ENCODE measurements around the gene PEX3.

Gene PEX3

GRCh38 chr6:143516690-143517446 is 66.3 kb downstream of the PEX3 start:
- Histone ChIP-seq H3K4me1 (ENCODE audit: control insufficient read depth, insufficient read depth, low read length) (no peaks in the 10 kb centered on the region), H3K36me3 (ENCODE audit: control insufficient read depth, insufficient read depth, low read length) (no peaks in the 10 kb centered on the region), H3K9me3 (ENCODE audit: control insufficient read depth, low read length) (no peaks in the 10 kb centered on the region), H3K27ac (ENCODE audit: insufficient read depth, low read depth, low read length, poor library complexity, severe bottlenecking) (no peak overlapping the region), H3K27me3 (ENCODE audit: control insufficient read depth, insufficient read depth, low read length, poor library complexity, severe bottlenecking) (no peaks in the 10 kb centered on the region), H3K4me3 (ENCODE audit: insufficient read depth, low read depth, low read length) (no peak overlapping the region)
- 52 to 91% methylated on average over 1 to 2 of the region's 2 CpGs for WGBS, 2 experiments

GRCh38 chr6:143517447-143517773 is 66.8 kb downstream of the PEX3 start:
- Histone ChIP-seq H3K36me3 (ENCODE audit: control insufficient read depth, insufficient read depth, low read length) (no peaks in the 10 kb centered on the region), H3K27me3 (ENCODE audit: control insufficient read depth, insufficient read depth, low read length, poor library complexity, severe bottlenecking) (no peaks in the 10 kb centered on the region), H3K9me3 (ENCODE audit: control insufficient read depth, low read length) (no peaks in the 10 kb centered on the region), H3K4me1 (ENCODE audit: control insufficient read depth, insufficient read depth, low read length) (no peaks in the 10 kb centered on the region), H3K27ac (ENCODE audit: insufficient read depth, low read depth, low read length, poor library complexity, severe bottlenecking) (no peak overlapping the region), H3K4me3 (ENCODE audit: insufficient read depth, low read depth, low read length) (no peak overlapping the region)
- WGBS, 2 experiments: 60 to 63% methylated on average over 3 of the region's 3 CpGs

GRCh38 chr6:143522039-143522600 is 71.5 kb downstream of the PEX3 start:
- Histone ChIP-seq H3K36me3 (ENCODE audit: control insufficient read depth, insufficient read depth, low read length) (no peaks in the 10 kb centered on the region), H3K27me3 (ENCODE audit: control insufficient read depth, insufficient read depth, low read length, poor library complexity, severe bottlenecking) (no peaks in the 10 kb centered on the region), H3K27ac (ENCODE audit: insufficient read depth, low read depth, low read length, poor library complexity, severe bottlenecking) (no peak overlapping the region), H3K4me3 (ENCODE audit: insufficient read depth, low read depth, low read length) (no peak overlapping the region), H3K9me3 (ENCODE audit: control insufficient read depth, low read length) (no peaks in the 10 kb centered on the region), H3K4me1 (ENCODE audit: control insufficient read depth, insufficient read depth, low read length) (no peaks in the 10 kb centered on the region)
- 95% methylated on average over 8 of the region's 8 CpGs for WGBS, 2 experiments

- Histone ChIP-seq H3K4me1 (ENCODE audit: control insufficient read depth, insufficient read depth, low read length) (no peaks in the 10 kb centered on the region), H3K36me3 (ENCODE audit: control insufficient read depth, insufficient read depth, low read length) (no peaks in the 10 kb centered on the region), H3K27ac (ENCODE audit: insufficient read depth, low read depth, low read length, poor library complexity, severe bottlenecking) (no peak overlapping the region), H3K9me3 (ENCODE audit: control insufficient read depth, low read length) (no peaks in the 10 kb centered on the region), H3K4me3 (ENCODE audit: insufficient read depth, low read depth, low read length) (no peak overlapping the region), H3K27me3 (ENCODE audit: control insufficient read depth, insufficient read depth, low read length, poor library complexity, severe bottlenecking) (no peaks in the 10 kb centered on the region)
- 83 to 88% methylated on average over 1 of the region's 1 CpG for WGBS, 2 experiments
Measured at GRCh38 chr6:143525356-143525755, 74.8 kb downstream of the PEX3 start.

- Histone ChIP-seq H3K4me1 (ENCODE audit: control insufficient read depth, insufficient read depth, low read length) (peaks cover 7% of the 10 kb centered on the region), H3K27me3 (ENCODE audit: control insufficient read depth, insufficient read depth, low read length, poor library complexity, severe bottlenecking) (no peaks in the 10 kb centered on the region), H3K9me3 (ENCODE audit: control insufficient read depth, low read length) (no peaks in the 10 kb centered on the region), H3K27ac (ENCODE audit: insufficient read depth, low read depth, low read length, poor library complexity, severe bottlenecking) (no peak overlapping the region), H3K36me3 (ENCODE audit: control insufficient read depth, insufficient read depth, low read length) (no peaks in the 10 kb centered on the region), H3K4me3 (ENCODE audit: insufficient read depth, low read depth, low read length) (no peak overlapping the region)
- 89 to 100% methylated on average over 1 of the region's 1 CpG for WGBS, 2 experiments
Measured at GRCh38 chr6:143527677-143528076, 77.1 kb downstream of the PEX3 start.

- 87 to 96% methylated on average over 6 of the region's 7 CpGs for WGBS, 2 experiments
- Histone ChIP-seq H3K9me3 (ENCODE audit: control insufficient read depth, low read length) (no peaks in the 10 kb centered on the region), H3K36me3 (ENCODE audit: control insufficient read depth, insufficient read depth, low read length) (no peaks in the 10 kb centered on the region), H3K27me3 (ENCODE audit: control insufficient read depth, insufficient read depth, low read length, poor library complexity, severe bottlenecking) (no peaks in the 10 kb centered on the region), H3K4me3 (ENCODE audit: insufficient read depth, low read depth, low read length) (no peak overlapping the region), H3K4me1 (ENCODE audit: control insufficient read depth, insufficient read depth, low read length) (peaks cover 7% of the 10 kb centered on the region), H3K27ac (ENCODE audit: insufficient read depth, low read depth, low read length, poor library complexity, severe bottlenecking) (no peak overlapping the region)
Measured at GRCh38 chr6:143528164-143528811, 77.7 kb downstream of the PEX3 start.

GRCh38 chr6:143529095-143529494 is 78.5 kb downstream of the PEX3 start:
- Histone ChIP-seq H3K9me3 (ENCODE audit: control insufficient read depth, low read length) (no peaks in the 10 kb centered on the region), H3K4me3 (ENCODE audit: insufficient read depth, low read depth, low read length) (no peak overlapping the region), H3K36me3 (ENCODE audit: control insufficient read depth, insufficient read depth, low read length) (no peaks in the 10 kb centered on the region), H3K27me3 (ENCODE audit: control insufficient read depth, insufficient read depth, low read length, poor library complexity, severe bottlenecking) (no peaks in the 10 kb centered on the region), H3K4me1 (ENCODE audit: control insufficient read depth, insufficient read depth, low read length) (peaks cover 7% of the 10 kb centered on the region), H3K27ac (ENCODE audit: insufficient read depth, low read depth, low read length, poor library complexity, severe bottlenecking) (no peak overlapping the region)
- 51% methylated on average over 2 of the region's 2 CpGs; no CpG with 5 or more reads in 1 of the 2 experiments for WGBS, 2 experiments

- H3K27ac ChIP-seq (ENCODE audit: insufficient read depth, low read depth, low read length, poor library complexity, severe bottlenecking): no peak overlapping the region
- peaks cover 12% of the 10 kb centered on the region for H3K27me3 ChIP-seq (ENCODE audit: control insufficient read depth, insufficient read depth, low read length, poor library complexity, severe bottlenecking)
- no peaks in the 10 kb centered on the region for H3K9me3 ChIP-seq (ENCODE audit: control insufficient read depth, low read length)
- 66 to 68% methylated on average over 5 of the region's 5 CpGs for WGBS, 2 experiments
- H3K4me1 ChIP-seq (ENCODE audit: control insufficient read depth, insufficient read depth, low read length): peaks cover 7% of the 10 kb centered on the region
- no peak overlapping the region for H3K4me3 ChIP-seq (ENCODE audit: insufficient read depth, low read depth, low read length)
- H3K36me3 ChIP-seq (ENCODE audit: control insufficient read depth, insufficient read depth, low read length): no peaks in the 10 kb centered on the region
Measured at GRCh38 chr6:143531720-143532499, 81.3 kb downstream of the PEX3 start.

GRCh38 chr6:143535189-143535614 is 84.6 kb downstream of the PEX3 start:
- Histone ChIP-seq H3K27me3 (ENCODE audit: control insufficient read depth, insufficient read depth, low read length, poor library complexity, severe bottlenecking) (peaks cover 33% of the 10 kb centered on the region), H3K27ac (ENCODE audit: insufficient read depth, low read depth, low read length, poor library complexity, severe bottlenecking) (no peak overlapping the region), H3K4me1 (ENCODE audit: control insufficient read depth, insufficient read depth, low read length) (peaks cover 7% of the 10 kb centered on the region), H3K4me3 (ENCODE audit: insufficient read depth, low read depth, low read length) (no peak overlapping the region), H3K9me3 (ENCODE audit: control insufficient read depth, low read length) (no peaks in the 10 kb centered on the region), H3K36me3 (ENCODE audit: control insufficient read depth, insufficient read depth, low read length) (no peaks in the 10 kb centered on the region)
- WGBS, 2 experiments: 90 to 91% methylated on average over 5 of the region's 5 CpGs

GRCh38 chr6:143536461-143536865 is 85.9 kb downstream of the PEX3 start:
- 5 to 6% methylated on average over 27 of the region's 27 CpGs for WGBS, 2 experiments

More at GRCh38 chr6:143536461-143536865, 85.9 kb downstream of the PEX3 start:
- Histone ChIP-seq H3K36me3 (ENCODE audit: control insufficient read depth, insufficient read depth, low read length) (no peaks in the 10 kb centered on the region), H3K4me1 (ENCODE audit: control insufficient read depth, insufficient read depth, low read length) (peaks cover 5% of the 10 kb centered on the region), H3K9me3 (ENCODE audit: control insufficient read depth, low read length) (no peaks in the 10 kb centered on the region), H3K4me3 (ENCODE audit: insufficient read depth, low read depth, low read length) (peak overlapping the region; percentile 49), H3K27ac (ENCODE audit: insufficient read depth, low read depth, low read length, poor library complexity, severe bottlenecking) (no peak overlapping the region), H3K27me3 (ENCODE audit: control insufficient read depth, insufficient read depth, low read length, poor library complexity, severe bottlenecking) (peaks cover 33% of the 10 kb centered on the region)

Data from ectodermal cell (in vitro differentiated cells).